ENCODE data around the gene RHOG.

DNA sequence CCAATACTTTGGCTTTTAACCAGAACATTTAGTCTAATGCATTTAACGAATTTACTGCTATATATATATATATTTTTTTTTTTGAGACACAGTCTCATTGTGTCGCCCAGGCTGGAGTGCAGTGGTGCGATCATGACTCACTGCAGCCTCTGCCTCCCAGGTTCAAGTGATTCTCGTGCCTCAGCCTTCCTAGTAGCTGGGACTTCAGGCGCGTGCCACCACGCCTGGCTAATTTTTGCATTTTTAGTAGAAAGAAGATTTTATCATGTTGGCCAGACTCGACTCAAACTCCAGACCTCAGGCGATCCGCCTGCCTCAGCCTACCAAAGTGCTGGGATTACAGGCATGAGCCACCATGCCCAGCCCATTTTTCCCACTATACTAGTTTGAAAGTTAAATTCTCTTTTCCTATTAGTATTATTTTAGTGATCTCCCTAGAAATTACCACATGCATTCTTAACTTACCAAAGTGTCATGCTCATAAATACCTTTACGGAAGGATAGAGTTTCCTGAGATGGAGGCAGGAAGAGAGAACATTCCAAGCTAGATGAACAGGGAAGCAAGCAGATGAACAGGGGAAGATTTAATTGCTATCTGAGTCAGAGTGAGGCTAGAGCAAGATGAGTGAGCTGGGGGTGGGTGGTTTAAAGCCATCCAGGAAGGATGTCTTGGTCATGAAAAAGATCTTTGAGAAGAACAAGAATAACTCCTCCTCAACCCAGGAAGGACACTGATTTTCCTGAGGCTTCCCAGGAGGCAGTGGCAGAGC, 36.8 kb downstream of the RHOG start:
- TF ChIP-seq CTCF (IDR thresholded peaks at IDR 0.05), result no peak
- TF ChIP-seq EP300 (IDR thresholded peaks at IDR 0.05), result no peak
- no peak for TF ChIP-seq POLR2A (IDR thresholded peaks at IDR 0.05)
- TF ChIP-seq POLR2AphosphoS5 (IDR thresholded peaks at IDR 0.05), result no peak
